Pancreas (tissue), 10 donors: Measurements from ENCODE around the gene ASB6. TPM values are rescaled to one million over a fixed set of nuclear protein-coding genes. Genes with fewer than 3 reads are reported as not detected.
A peak's percentile ranks its signal among the peaks of the same experiment; 100 is the strongest.

Experiments used
- ATAC-seq, 4 donors: fragments of 200-7000 bp; cut with Tn5 transposase; one replicate each; pipeline versions ENCODE4 v1.8.0 to v1.9.1; 2020; ENCODE audit warnings: mild to moderate bottlenecking in 4 of 4, moderate library complexity in 4 of 4
- DNase-seq, 6 donors: peaks; one replicate each; pipeline ENCODE4 v3.0.0-alpha.2; 2020
- FAIRE-seq: peaks from 2 replicates; lab custom pipeline; 2012; peaks lifted over from hg19 to GRCh38; lab: Jason Lieb, UNC
- H3K27ac ChIP-seq, 4 donors: fragments of 200-600 bp; sonication (generic); 1 replicate in 3 of 4; 2 replicates in 1 of 4; pipeline versions ENCODE4 v1.5.0 to v1.8.0; 2020
- H3K27me3 ChIP-seq, 4 donors: fragments of 200-600 bp; one replicate each; pipeline ENCODE4 v1.8.0; 2021
- H3K36me3 ChIP-seq, 3 donors: fragments of 200-600 bp; sonication (generic) in 1 of 3; one replicate each; pipeline versions ENCODE4 v1.5.0 to v1.8.0; 2020 to 2021
- H3K4me1 ChIP-seq, 3 donors: fragments of 200-600 bp; one replicate each; pipeline ENCODE4 v1.8.0; 2021
- H3K4me3 ChIP-seq, 4 donors: fragments of 200-600 bp; sonication (generic) in 2 of 4; one replicate each; pipeline versions ENCODE4 v1.5.0 to v1.8.0; 2020 to 2021
- H3K9me3 ChIP-seq, 4 donors: fragments of 200-600 bp; one replicate each; pipeline ENCODE4 v1.8.0; 2021
- CTCF ChIP-seq, 4 donors: fragments of 200-600 bp; sonication (generic) in 3 of 4; IDR thresholded peaks; one replicate each; pipeline versions ENCODE4 v1.5.0 to v1.8.0; 2021; ENCODE audit warnings: antibody characterized with exemption in 4 of 4
- WGBS, 2 donors: extraction: QIAGEN DNeasy Blood & Tissue Kit; methylation state at CpG; one replicate each; pipeline ENCODE4 v1.1.7; 2013; 5-methylcytosine and 5-hydroxymethylcytosine counted together
- intact Hi-C, 3 donors: fragments of 100-400 bp; cut with DNase I; formaldehyde crosslinking; loops; one replicate each; pipeline versions ENCODE4 v1.11.1 to v1.14.2; 2022
- polyA plus RNA-seq, 2 donors: library from polyadenylated mRNA; stranded (reverse); fragments of 200-250 nt; gene quantifications; one replicate each; pipeline ENCODE4 v1.2.3, GENCODE V29; 2013
- total RNA-seq, 6 donors: library from RNA; stranded (reverse); fragmentation: NEBNext Ultra II Directional in 4 of 6; extraction: Animal tissue kit (Norgen Biotek cat#: 25700) in 4 of 6; gene quantifications; one replicate each; pipeline versions ENCODE4 v1.2.1 to v1.2.4, GENCODE V29; 2021 to 2023
- donor health status: healthy with polysubstance abuse.
- donor health status: DM: no; HTN: no; CAD: no; lungs with moderate emphysema.
- donor health status: DM: no; HTN: no; CAD: no.
- donor health status: control.
- donor health status: control.
- donor health status: Bipolar disorder and iron deficiency.
- donor health status: DM: yes; HTN: yes; CAD: no.
- donor health status: DM: no; HTN: no; CAD: no.
- donor health status: DM: no; HTN: no; CAD: no.
- donor health status: DM: yes; HTN: yes; CAD: no.

ASB6 gene
- total and polyA plus RNA-seq, 8 donors: 6.3 to 23.7 (median 9.0) TPM

GRCh38 chr9:129608561-129609481 lies 33.1 kb downstream of the ASB6 start:
- H3K27ac ChIP-seq: peak overlapping the region in 2 of 4 donors; percentile 81 to 85
- WGBS, 2 donors: 84 to 89% methylated on average over 26 to 27 of the region's 27 CpGs
- no peaks in the 10 kb centered on the region for H3K36me3 ChIP-seq
- H3K4me1 ChIP-seq: peaks cover 4 to 8% (median 4%) of the 10 kb centered on the region in 3 donors
- no peaks in the 10 kb centered on the region for H3K27me3 ChIP-seq
- intact Hi-C loops: loop anchor here in 1 of 3 donors (10.0 kb wide), 2 partner anchors 114 to 434 kb away; partner anchors contain the start of gene IER5L
- peak in 2 of 6 donors; percentile 50 to 76 for DNase-seq
- ATAC-seq: no peak
- FAIRE-seq: no peak
- no peak for TF ChIP-seq CTCF (IDR thresholded peaks at IDR 0.05)
- H3K9me3 ChIP-seq: no peaks in the 10 kb centered on the region
- no peak overlapping the region for H3K4me3 ChIP-seq

- Histone ChIP-seq H3K27me3 (no peaks in the 10 kb centered on the region), H3K4me1 (peaks cover 4 to 8% (median 4%) of the 10 kb centered on the region in 3 donors), H3K36me3 (no peaks in the 10 kb centered on the region), H3K27ac (peak overlapping the region in 2 of 4 donors; percentile 61 to 85), H3K4me3 (no peak overlapping the region), H3K9me3 (no peaks in the 10 kb centered on the region)
- no peak for TF ChIP-seq CTCF (IDR thresholded peaks at IDR 0.05)
- WGBS, 2 donors: 71 to 72% methylated on average over 6 of the region's 6 CpGs
- ATAC-seq: no peak
- no peak for FAIRE-seq
- no peak for DNase-seq
- intact Hi-C loops: loop anchor here in 1 of 3 donors (10.0 kb wide), 2 partner anchors 112 to 432 kb away; partner anchors contain the start of gene IER5L
Observed at GRCh38 chr9:129607027-129607387, 34.9 kb downstream of the ASB6 start.

- intact Hi-C loops: loop anchor here in 1 of 3 donors (10.0 kb wide), 2 partner anchors 112 to 432 kb away; partner anchors contain the start of gene IER5L
- FAIRE-seq: no peak
Observed at GRCh38 chr9:129606161-129607026, 35.6 kb downstream of the ASB6 start.

GRCh38 chr9:129604766-129605163 lies 37.2 kb downstream of the ASB6 start:
- 66 to 68% methylated on average over 8 of the region's 8 CpGs for WGBS, 2 donors

More at GRCh38 chr9:129606161-129607026, 35.6 kb downstream of the ASB6 start:
- H3K4me1 ChIP-seq: peaks cover 4 to 8% (median 4%) of the 10 kb centered on the region in 3 donors
- H3K27ac ChIP-seq: peak overlapping the region in 2 of 4 donors; percentile 61 to 85
- no peaks in the 10 kb centered on the region for H3K9me3 ChIP-seq
- DNase-seq (no peak), ATAC-seq (no peak)
- no peak overlapping the region for H3K4me3 ChIP-seq
- H3K36me3 ChIP-seq: no peaks in the 10 kb centered on the region
- no peak for TF ChIP-seq CTCF (IDR thresholded peaks at IDR 0.05)
- no peaks in the 10 kb centered on the region for H3K27me3 ChIP-seq
- 76 to 80% methylated on average over 15 of the region's 15 CpGs for WGBS, 2 donors

More at GRCh38 chr9:129604766-129605163, 37.2 kb downstream of the ASB6 start:
- DNase-seq (peak in 1 of 6 donors; percentile 11), ATAC-seq (no peak), FAIRE-seq (no peak)
- no peaks in the 10 kb centered on the region for H3K36me3 ChIP-seq
- no peak overlapping the region for H3K27ac ChIP-seq
- peaks cover 0 to 4% (median 3%) of the 10 kb centered on the region in 3 donors for H3K4me1 ChIP-seq
- intact Hi-C loops: loop anchor here in 1 of 3 donors (10.0 kb wide), 2 partner anchors 110 to 430 kb away; partner anchors contain the start of gene IER5L
- no peaks in the 10 kb centered on the region for H3K9me3 ChIP-seq
- no peaks in the 10 kb centered on the region for H3K27me3 ChIP-seq
- no peak overlapping the region for H3K4me3 ChIP-seq
- TF ChIP-seq CTCF (IDR thresholded peaks at IDR 0.05): no peak
